ENCODE results near the gene BZW1.
"Not testable (repeated sequence)": the region's sequence is repeated elsewhere in the genome, so short reads cannot be mapped to it uniquely, and the experiment has no call there.

BZW1 gene

DNA sequence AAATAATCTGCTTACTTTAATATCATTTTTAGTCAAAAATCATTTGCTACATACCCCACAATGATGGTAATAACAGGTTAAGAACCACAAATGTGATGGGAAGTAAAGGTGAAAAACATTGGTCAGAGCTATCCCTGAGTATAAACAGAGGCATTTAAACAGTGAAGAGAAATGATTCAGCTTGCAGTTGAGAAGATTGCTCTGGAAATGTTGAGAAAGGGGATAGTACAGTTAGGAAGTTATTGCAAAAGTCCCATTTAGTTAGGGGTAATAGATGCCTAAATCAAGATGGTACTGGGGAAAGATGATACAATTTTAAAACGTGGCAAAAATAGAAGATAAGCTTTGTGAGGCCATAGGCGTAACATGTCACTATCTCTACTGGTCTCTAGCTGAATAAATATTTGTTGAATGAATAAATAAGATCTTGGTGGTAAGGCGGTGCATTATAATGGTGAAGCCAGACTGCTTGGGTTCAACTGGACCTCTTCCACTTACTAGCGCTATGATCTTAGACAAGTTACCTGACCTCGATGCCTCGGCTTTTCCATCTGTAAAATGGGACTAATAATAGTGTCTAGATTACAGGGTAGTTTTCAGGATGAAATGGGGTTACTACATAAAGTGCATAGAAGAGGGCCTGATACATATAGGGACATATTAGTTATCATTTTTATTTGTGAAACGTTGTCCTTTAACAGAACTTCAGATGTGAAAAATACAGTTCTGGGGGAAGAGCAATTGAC, 2.0 kb upstream of the BZW1 start:
- H3K4me3 ChIP-seq (ENCODE audit: low read length): no peak overlapping the region
- no peak for TF ChIP-seq ZNF274 (IDR thresholded peaks at IDR 0.05; ENCODE audit: low read depth, low read length)

DNA sequence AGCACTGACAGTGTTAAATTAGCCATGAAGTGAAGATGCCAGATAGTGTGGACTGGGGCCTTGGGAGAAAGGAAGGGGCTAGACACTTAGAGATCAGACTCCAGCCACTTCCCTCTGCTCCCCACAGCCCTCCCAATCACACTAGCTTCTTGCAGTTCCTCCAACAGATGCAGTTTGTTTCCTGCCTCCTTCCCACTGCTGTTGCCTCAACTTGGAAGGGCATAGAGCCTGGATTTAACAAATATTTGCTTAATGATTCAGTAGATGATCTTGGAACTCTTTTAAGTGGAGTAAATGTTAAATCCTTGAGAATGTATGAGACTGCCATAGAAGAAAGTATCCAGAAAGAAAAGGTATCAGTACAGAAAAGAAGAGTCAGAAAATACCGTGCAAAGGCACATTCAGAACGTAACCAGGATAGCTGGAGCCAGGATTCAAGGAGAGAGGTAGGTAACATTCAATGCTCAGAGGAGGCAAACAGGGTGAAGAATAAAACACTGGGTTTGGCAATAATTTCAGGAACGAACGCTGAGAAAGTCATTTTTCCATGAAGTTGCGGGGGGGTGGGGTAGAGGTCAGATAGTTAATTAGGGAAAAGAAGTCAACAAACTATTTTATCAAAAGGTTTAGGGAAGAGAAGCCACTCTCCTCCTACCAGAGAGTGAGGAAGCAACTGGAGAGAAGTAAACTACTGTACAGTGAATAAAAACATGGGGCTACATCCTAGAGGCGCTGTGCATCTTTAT, 1.3 kb upstream of the BZW1 start:
- no peak for TF ChIP-seq ZNF274 (IDR thresholded peaks at IDR 0.05; ENCODE audit: low read depth, low read length)

DNA sequence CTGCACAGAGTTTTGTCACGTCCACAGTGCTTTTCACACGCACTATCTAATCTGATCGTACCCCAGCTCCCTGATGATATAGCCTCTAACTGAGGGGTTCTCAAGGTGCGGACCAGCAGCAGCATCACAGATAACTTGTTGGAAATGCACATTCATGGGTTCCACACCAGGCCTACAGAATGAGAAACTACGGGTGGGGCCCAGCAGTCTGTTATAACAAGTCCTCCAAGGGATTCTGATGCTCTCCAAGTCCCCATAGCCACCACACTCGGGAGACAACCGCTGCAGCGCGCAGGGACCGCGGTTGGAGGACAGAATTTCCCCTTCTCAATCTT, 745 bp upstream of the BZW1 start:
- no peak for TF ChIP-seq ZNF274 (IDR thresholded peaks at IDR 0.05; ENCODE audit: low read depth, low read length)
- peak overlapping the region; percentile 75; the same call in 1 of the 2 replicates for H3K4me3 ChIP-seq (ENCODE audit: low read length)

More for the DNA sequence above, 1.3 kb upstream of the BZW1 start:
- peak overlapping the region; percentile 75; the same call in 1 of the 2 replicates for H3K4me3 ChIP-seq (ENCODE audit: low read length)

DNA sequence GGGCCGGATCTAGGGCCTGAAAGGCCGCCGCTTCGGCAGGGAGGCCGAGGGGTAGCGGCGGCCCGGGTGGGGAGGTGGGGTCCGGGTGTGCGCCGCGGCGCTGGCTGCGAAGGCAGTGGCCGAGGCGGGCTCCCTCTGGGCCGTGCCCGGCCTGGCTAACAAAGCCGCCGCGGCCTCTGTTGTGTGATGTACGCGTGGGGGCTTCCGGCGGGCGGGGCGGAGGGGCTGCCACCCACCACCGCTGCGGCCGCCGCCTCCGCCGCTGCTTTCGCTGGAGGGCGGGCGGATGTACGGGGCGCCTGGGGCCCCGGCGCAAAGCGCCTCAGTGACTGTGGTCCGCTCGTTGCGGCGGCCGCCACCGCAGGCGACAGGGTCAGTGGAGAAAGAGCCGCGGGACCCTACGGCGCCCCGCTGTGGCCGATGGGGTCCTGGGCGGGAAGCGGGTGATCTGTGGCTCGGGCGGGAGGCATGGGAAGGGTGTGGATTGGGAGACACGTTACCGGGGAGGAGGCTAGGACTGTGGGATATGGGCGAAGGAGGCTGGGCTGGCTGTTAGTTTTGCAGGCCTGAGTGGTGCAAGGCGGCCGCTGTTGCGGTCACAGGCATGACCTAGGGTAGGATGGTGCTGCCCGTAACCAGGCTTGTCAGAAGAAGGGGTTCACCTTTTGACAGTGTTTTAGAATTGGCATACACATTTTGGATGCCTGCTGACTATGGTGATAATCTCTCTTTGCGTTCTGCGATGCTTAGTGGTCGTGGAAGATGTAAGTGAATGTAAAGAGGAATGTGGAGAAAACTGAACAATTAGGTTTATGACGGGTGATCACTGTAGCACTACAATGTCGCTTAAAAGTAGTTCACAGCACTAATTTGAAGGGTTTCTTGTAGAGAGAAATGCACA, 662 bp downstream of the BZW1 start:
- peak overlapping the region; percentile 87 for H3K4me3 ChIP-seq (ENCODE audit: low read length)
- no peak for TF ChIP-seq ZNF274 (IDR thresholded peaks at IDR 0.05; ENCODE audit: low read depth, low read length)

DNA sequence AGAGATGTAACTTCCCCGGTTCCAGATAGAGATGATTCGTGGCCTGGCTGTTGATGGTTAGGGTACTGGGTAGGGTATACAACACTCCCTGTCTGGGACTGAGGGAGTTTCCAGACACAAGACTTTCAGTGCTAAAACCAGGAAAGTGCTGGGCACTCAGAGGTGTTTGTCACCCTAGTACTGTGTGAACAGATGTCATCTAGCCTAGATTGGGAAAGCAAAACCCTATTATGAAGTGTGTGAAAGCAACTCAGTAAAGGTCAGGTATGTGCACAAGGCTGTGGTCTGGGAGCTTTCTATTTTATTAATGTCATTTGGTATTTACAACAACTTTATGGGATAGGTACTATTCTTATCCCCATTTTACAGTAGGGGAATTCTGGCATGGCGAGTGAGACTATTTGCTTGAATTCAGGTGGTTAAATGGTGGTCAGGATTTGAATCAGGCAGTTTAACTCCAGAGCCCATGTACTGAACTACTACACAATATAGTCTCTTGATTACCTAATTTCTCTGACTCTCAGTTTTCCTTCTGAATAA, 2.6 kb downstream of the BZW1 start:
- TF ChIP-seq ZNF274 (IDR thresholded peaks at IDR 0.05; ENCODE audit: low read depth, low read length): no peak
- H3K4me3 ChIP-seq (ENCODE audit: low read length): peak overlapping the region; percentile 38

DNA sequence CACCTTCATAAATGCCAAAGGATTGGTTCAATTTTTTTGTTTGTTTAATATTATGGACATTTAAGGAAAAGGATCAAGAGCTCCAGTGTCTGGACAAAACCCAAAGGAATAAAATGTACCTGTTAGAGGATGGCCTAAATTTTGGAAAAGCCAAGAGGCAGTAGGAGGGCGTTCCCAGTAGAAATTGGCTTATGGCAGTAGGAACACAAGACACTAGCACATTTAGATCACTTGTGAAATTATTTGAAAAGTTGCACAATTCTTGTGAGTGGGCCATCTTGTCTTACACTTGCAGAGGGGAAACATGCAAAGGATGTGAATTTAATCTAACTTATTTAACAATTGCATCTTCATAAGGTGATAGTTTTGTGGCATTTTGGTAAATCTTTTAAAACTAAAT, 3.2 kb downstream of the BZW1 start:
- no peak overlapping the region for H3K4me3 ChIP-seq (ENCODE audit: low read length)
- TF ChIP-seq ZNF274 (IDR thresholded peaks at IDR 0.05; ENCODE audit: low read depth, low read length): no peak

DNA sequence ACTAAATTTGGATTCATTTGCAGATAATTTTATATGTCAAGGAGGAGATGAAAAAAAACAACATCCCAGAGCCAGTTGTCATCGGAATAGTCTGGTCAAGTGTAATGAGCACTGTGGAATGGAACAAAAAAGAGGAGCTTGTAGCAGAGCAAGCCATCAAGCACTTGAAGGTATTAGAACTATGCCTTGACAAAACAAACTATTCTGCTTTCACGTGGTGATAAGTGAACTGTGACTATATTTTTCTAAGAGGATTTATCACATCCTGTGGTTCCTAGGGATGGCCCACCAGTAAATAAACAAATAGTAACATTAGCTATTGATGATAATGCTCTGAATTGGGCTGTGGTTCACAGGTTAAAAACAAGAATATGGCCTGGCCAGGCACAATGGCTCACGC, 7.0 kb downstream of the BZW1 start:
- not testable (repeated sequence) for H3K4me3 ChIP-seq (ENCODE audit: low read length)

DNA sequence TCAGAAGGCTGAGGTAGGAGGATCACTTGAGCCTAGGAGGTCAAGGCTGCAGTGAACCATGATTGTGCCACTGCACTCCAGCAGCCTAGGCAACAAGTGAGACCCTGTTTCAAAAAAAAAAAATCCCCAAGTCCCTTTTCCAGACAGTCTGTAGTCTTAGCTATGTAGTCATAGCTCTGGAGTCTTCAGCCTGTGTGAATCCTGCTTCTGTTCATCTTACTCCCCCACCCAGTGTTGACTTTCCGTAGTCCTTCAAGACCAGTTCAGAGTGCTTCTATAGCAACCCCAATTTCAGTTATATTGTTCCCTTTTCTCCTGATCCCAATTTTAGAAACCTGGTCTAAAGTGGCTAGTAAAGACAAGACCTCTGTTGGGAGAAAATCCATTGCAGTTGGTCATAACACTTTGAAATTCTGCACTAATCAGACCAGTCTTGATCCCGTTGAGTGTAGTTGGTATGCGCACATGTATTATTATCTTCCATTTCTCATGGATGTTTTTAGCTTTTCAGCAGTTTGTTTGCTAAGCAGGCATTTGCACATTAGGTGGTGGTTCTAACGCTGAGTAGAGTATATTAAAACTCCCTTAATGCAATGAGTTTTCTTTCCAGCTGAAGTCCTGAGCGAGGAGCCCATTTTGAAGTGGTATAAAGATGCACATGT, 9.0 kb downstream of the BZW1 start:
- no peak for TF ChIP-seq ZNF274 (IDR thresholded peaks at IDR 0.05; ENCODE audit: low read depth, low read length)
- no peak overlapping the region for H3K4me3 ChIP-seq (ENCODE audit: low read length)

DNA sequence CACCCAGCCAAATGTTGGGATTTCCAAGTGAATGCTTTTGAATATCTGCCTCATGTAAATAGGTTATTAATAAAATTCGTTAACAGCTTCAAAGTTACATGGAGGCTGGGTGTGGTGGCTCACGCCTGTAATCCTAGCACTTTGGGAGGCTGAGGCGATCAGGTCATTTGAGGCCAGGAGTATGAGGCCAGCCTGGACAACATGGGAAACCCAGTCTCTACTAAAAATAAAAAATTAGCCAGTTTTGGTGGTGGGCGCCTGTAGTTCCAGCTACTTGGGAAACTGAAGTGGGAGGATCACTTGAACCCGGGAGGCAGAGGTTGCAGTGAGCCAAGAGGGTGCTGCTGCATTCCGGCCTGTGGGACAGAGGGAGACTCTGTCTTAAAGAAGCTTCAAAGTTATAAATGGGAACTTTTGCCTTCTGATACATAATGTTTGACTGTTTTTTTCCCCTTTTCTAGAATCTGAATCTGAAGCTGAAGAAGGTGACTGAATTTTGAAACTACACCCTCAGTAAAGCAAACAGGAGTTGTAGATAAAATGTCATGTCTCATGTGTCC, 10.1 kb downstream of the BZW1 start:
- no peak for TF ChIP-seq ZNF274 (IDR thresholded peaks at IDR 0.05; ENCODE audit: low read depth, low read length)
- no peak overlapping the region for H3K4me3 ChIP-seq (ENCODE audit: low read length)

DNA sequence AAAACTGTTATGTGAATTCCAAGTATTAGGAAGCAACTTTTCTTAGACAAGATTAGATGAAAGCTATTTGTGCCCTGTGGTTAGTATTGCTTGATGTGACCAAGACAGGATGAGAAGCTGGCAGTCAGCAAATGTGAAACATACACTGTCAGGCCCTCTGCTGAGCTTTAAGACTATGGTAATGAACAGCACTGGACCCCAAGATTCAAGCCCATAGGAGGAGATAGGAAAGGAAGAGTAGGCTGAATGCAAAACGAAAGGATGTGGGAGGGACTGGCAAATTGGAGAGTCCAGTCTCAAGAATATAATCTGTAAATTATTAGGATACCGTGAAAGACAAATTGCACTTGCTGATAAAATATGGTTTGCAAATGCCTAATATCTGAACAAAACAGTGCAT, 16.4 kb downstream of the BZW1 start:
- no peak for TF ChIP-seq ZNF274 (IDR thresholded peaks at IDR 0.05; ENCODE audit: low read depth, low read length)
- H3K4me3 ChIP-seq (ENCODE audit: low read length): no peak overlapping the region

DNA sequence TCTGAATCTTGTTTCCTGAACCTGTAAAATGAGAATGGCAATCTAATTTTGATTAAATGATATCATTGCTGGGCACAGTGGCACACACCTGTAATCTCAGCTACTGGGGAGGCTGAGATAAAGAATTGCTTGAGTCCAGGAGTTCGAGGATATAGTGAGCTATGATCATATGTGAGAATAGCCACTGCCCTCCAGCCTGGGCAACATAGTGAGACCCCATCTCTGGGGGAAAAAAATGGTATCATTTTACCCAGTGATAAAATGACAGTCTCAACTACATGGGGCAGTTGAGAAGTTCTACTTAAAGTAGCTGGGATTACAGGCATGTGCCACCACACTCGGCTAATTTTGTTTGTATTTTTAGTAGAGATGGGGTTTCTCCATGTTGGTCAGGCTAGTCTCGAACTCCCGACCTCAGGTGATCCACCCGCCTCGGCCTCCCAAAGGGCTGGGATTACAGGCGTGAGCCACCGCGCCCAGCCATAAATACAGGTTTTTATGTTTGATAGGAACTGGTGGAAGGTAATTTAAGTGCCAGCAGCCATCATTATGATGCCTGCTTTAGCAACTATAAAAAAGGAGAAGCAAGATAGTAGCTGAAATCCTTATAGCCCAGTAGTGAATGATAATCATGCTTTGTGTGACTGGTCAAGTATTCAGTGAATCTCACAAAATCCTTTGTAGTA, 17.0 kb downstream of the BZW1 start:
- no peak overlapping the region for H3K4me3 ChIP-seq (ENCODE audit: low read length)
- TF ChIP-seq ZNF274 (IDR thresholded peaks at IDR 0.05; ENCODE audit: low read depth, low read length): no peak

DNA sequence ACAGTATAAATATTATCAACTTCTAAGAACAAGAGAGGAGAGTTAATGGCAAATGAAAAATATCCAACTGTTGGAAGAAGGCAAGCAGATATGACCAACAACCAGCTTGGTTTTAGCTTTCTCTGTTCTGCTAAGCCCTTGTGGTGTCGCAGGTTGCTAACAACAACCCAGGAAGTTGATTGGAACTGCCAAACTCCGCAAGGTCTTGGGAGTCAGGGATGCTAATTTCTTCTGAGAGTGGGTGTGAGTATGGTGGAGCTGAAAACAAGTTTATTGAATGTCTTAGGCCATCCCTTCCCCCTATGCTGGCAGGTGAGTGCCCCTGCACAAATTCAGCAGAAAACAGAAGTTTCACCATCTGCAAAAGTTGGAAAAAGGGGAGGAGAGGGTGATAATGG, 17.5 kb downstream of the BZW1 start:
- no peak for TF ChIP-seq ZNF274 (IDR thresholded peaks at IDR 0.05; ENCODE audit: low read depth, low read length)
- no peak overlapping the region for H3K4me3 ChIP-seq (ENCODE audit: low read length)

DNA sequence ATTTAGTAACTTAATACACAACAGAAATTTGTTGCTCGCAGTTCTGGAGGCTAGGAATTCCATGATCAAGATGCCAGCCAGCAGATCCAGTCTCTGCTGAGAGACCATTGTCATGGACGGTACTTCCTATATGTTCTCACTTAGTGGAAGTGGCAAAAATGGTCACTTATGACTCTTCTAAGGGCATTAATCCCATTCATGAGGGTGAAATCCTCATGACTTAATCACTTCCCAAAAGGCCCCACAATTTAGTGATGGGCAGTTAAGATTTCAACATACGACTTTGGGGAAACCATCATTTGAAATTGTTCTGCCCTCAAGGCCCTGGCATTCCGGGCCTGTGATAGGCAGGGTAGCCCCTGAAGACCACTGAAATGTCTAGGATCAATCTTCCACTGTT, 23.0 kb downstream of the BZW1 start:
- TF ChIP-seq ZNF274 (IDR thresholded peaks at IDR 0.05; ENCODE audit: low read depth, low read length): no peak
- H3K4me3 ChIP-seq (ENCODE audit: low read length): no peak overlapping the region
